GM12872 (cell line): ENCODE data around the gene RHBDL2.

ENCODE experiments used
- TF ChIP-seq, protein P1 (sequence below): IDR thresholded peaks from 3 replicates; pipeline ENCODE4 v1.5.1; 2011; ENCODE audit warnings: low read depth, mild to moderate bottlenecking, low read length, moderate library complexity; ENCODE audit not compliant: insufficient read depth

RHBDL2 gene

DNA sequence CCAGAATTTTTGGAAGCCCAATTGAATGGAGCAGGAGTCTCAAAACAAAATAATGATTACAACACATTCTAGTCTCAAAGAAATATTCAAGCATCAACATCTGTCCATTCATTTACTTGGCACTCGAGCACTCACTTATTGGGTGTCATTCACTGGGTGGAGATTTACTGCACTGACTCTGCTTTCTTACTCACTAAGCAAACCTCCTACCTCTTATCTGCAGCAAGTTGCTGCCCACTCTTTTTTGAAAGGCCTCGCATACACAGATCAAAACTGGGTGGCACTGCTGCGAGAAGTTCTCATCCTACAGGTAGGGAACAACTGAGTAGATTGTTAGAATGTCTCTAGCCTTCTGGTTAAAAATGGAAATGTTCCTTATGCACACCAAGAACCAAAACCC, 18.0 kb downstream of the RHBDL2 start:
- TF ChIP-seq, protein P1, sequence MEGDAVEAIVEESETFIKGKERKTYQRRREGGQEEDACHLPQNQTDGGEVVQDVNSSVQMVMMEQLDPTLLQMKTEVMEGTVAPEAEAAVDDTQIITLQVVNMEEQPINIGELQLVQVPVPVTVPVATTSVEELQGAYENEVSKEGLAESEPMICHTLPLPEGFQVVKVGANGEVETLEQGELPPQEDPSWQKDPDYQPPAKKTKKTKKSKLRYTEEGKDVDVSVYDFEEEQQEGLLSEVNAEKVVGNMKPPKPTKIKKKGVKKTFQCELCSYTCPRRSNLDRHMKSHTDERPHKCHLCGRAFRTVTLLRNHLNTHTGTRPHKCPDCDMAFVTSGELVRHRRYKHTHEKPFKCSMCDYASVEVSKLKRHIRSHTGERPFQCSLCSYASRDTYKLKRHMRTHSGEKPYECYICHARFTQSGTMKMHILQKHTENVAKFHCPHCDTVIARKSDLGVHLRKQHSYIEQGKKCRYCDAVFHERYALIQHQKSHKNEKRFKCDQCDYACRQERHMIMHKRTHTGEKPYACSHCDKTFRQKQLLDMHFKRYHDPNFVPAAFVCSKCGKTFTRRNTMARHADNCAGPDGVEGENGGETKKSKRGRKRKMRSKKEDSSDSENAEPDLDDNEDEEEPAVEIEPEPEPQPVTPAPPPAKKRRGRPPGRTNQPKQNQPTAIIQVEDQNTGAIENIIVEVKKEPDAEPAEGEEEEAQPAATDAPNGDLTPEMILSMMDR, result no peak

DNA sequence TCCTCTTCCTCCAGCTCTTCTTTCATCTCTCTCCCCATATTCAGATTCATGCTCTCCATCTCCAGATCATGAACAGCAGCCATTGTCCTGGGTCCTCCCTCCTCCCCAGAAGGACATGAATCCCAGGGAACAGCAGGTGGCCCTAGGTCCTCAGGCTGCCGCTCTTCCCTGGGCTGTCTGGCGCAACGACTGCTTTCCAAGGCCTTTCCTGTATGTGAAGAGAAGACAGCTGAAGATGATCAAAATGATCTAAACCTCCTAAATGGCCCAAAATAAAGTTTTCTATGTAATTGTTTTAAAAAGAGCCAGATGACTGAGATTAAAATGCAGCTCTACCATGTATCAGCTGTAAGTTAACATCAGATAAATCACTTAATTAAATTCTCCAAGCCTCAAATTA, 22.5 kb downstream of the RHBDL2 start:
- TF ChIP-seq, protein P1, result no peak

DNA sequence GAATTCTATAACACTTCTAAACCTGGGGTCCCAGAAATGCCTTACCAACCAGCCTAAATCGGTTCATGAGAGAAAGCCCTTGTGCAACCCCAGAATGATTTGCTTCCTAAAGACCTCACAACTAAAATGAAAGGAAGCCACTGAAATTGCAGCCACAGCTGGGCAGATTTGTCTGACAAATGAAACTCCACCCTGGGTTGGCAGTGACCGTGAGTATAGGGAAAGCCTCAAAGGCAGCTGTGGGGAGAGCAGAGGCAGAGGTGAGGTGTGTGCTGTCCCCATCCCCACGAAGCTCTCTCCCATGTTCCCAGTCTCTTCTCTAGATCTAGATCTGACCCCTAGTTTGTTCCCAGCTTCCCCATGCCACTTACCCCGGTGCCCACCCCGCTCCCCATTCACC, 23.1 kb downstream of the RHBDL2 start:
- TF ChIP-seq, protein P1, result no peak

DNA sequence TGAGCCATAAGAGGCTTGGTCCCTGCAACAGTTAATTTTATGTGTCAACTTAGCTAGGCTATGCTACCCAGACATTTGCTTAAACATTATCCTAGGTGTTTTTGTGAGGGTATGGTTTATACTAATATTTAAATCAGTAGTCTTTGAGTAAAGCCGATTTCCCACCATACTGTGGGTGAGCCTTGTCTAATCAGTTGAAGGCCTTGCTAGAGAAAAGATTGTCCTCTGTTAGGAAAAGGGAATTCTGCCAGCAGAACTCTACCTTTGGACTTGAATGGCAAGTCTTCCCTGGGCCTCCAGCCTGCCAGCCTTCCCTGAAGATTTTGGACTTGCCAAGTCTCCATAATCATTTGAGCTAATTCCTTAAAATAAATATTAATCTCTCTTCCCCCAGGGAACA, 23.9 kb downstream of the RHBDL2 start:
- TF ChIP-seq, protein P1, result no peak

DNA sequence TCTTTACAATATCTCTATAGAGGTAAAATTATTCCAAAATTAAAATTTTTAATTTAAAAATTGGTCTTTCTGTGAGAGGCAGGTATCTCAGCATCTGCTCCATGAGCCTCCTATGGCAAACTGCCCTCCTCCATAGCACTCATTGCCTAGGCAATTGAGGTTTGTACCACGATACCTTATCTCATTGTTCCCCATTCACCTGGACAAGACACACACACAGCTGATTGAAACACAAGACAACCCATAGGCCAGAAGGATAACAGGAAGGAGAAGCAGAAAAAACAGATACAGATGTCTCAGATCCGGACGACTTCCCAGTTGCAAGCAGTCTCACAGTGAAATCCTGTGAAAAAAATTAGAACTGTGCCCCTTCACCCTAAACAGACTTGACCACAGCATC, 24.3 kb downstream of the RHBDL2 start:
- TF ChIP-seq, protein P1, result no peak

DNA sequence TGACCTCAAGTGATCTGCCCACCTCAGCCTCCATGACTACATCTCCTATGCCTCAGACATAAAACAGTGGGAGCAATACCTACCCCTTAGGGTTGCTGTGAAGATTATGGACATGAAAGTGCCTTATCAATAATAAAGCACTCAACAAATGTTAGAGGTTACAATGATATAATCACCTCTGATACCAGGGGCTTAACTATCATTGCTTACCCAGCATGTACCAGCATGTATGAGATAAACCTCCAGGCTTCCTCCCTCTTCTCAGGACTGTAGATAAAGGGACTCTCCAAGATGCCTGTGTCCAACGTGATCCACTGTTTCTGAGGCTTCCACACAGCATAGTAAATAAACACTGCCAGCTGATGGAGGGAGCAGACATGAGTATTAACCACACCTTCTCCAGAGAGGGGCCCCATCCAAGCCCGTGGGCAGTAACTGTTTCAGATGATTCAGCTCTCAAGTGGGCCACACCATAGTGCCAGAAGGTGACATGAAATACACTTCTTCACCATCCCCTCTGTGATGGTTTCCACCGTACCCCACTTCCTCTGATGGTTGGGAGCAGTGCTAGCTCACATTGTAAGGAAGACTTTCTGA, 26.2 kb downstream of the RHBDL2 start:
- TF ChIP-seq, protein P1, result no peak

DNA sequence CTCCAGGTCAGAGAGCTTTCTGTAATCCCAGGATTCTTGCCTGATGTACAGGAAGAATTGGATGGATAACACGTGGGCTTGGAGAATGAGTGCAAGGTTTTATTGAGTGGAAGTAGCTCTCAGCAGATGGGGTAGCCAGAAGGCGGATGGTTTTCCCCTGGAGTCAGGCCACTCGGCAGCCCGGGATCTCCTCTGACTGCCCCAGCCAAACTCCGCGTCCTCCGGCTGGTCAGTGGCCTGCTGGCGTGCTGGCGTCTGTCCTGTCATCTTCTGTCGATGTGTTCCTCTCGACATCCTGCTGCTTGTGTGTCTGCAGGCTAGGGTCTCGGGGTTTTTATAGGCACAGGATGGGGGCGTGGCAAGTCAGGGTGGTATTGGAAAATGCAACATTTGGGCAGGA, 32.8 kb downstream of the RHBDL2 start:
- TF ChIP-seq, protein P1, result no peak
